Activated CD4-positive, alpha-beta T cell treated with anti-CD3 and anti-CD28 coated beads for 36 hours (primary cell): Measurements from ENCODE around the gene RRAGC. TPM values are rescaled to one million over a fixed set of nuclear protein-coding genes. Genes with fewer than 3 reads are reported as not detected.

Experiments used
- ATAC-seq: fragments of 200-7000 bp; cut with Tn5 transposase; one replicate; pipeline ENCODE4 v1.10.0; 2021; ENCODE audit warnings: mild to moderate bottlenecking, moderate library complexity
- CTCF ChIA-PET: fragments of 350-600 bp; sonication (Branson Sonifier 250); formaldehyde crosslinking; loops from one replicate; lab custom pipeline; 2021; ENCODE audit warnings: antibody characterized with exemption; lab: Charles Lee
- POLR2A ChIA-PET: fragments of 350-600 bp; sonication (Branson Sonifier 250); formaldehyde crosslinking; loops from one replicate; lab custom pipeline; 2021; ENCODE audit warnings: antibody characterized with exemption, inconsistent platforms; lab: Charles Lee
- DNase-seq: peaks from one replicate; pipeline ENCODE4 v3.0.0-alpha.2; 2020
- H3K27ac Mint-ChIP-seq: one replicate; pipeline ENCODE4 v1.8.0; 2021; ENCODE audit warnings: mixed read lengths
- H3K27me3 Mint-ChIP-seq: one replicate; pipeline ENCODE4 v1.8.0; 2021; ENCODE audit warnings: mixed read lengths
- H3K36me3 Mint-ChIP-seq: one replicate; pipeline ENCODE4 v1.8.0; 2021; ENCODE audit warnings: low read depth, mixed read lengths
- H3K4me1 Mint-ChIP-seq: one replicate; pipeline ENCODE4 v1.8.0; 2021; ENCODE audit warnings: mixed read lengths
- H3K4me3 Mint-ChIP-seq: one replicate; pipeline ENCODE4 v1.8.0; 2021; ENCODE audit warnings: mild to moderate bottlenecking, moderate library complexity, mixed read lengths
- H3K9me3 Mint-ChIP-seq: one replicate; pipeline ENCODE4 v1.8.0; 2021; ENCODE audit warnings: low read depth, mixed read lengths
- intact Hi-C, 2 experiments: fragments of 100-400 bp; cut with DNase I in 1 of 2; cut with micrococcal nuclease in 1 of 2; formaldehyde crosslinking; loops; one replicate each; pipeline versions ENCODE4 v1.14.2 to v1.15.1; 2022 to 2024; cut with DNase I, micrococcal nuclease
- total RNA-seq, 2 experiments: library from RNA; stranded (reverse); gene quantifications; one replicate each; pipeline ENCODE4 v1.2.3, GENCODE V29; 2021

RRAGC gene
- total RNA-seq, 2 experiments from 2014 or later = 15.8 to 19.0 TPM

DNA sequence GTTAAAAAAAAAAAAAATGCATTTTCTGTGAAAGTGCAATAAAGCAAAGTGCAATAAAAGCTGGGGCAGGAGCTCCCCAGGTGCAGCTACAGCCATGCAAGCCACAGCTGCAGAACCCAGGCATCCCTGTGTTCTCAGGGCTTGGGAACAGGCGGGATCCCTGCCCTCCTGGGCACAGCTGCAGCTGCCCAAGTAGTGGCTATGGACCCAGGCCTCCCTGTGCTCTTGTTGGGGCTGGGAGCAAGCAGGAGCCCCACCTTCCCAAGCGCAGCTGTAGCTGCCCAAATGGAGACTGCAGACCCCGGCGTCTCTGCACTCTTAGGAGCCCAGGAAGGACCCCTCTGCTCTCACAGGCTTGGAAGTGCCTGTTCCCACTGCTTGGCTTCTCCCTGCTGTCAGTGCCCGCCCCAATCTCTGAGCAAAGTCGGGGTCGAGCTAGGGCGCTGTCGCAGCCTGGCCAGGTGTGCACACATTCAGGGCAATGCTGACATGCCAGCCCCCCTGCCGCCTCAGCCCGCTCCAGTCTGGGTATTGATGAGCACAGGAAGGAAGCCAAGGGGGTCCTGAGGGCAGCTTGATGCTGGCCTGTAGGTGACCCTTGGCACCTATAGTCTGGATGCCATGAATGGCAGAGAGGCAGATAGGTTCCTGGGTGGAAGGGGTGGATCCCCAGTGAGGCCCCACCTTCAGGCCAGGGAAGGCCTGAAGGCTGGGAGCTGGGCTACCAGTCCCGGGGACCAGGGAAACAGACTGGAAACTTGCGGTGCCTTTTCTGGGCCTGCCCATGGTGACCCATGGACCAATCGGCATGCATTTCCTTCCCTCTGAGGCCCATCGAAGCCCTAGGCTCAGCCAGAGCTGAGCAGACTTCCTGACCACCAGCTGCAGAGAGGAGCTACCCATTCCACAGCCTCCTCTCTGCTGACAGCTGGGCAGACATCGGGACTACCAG lies 58.6 kb downstream of the RRAGC start:
- peaks cover 3% of the 10 kb centered on the region for H3K4me1 Mint-ChIP-seq
- DNase-seq (no peak), ATAC-seq (no peak)
- H3K36me3 Mint-ChIP-seq = no peaks in the 10 kb centered on the region
- no peaks in the 10 kb centered on the region for H3K9me3 Mint-ChIP-seq
- ChIA-PET CTCF (interaction anchor here (0.6 to 1.1 kb wide), 2 partner anchors 18 to 785 kb away, joined by 3 to 7 read pairs; no protein-coding TSS in a partner anchor), POLR2A (no interaction called here)
- H3K27me3 Mint-ChIP-seq = peaks cover 41% of the 10 kb centered on the region
- H3K4me3 Mint-ChIP-seq = no peak overlapping the region
- H3K27ac Mint-ChIP-seq = no peak overlapping the region
- intact Hi-C loops = no loop called here

DNA sequence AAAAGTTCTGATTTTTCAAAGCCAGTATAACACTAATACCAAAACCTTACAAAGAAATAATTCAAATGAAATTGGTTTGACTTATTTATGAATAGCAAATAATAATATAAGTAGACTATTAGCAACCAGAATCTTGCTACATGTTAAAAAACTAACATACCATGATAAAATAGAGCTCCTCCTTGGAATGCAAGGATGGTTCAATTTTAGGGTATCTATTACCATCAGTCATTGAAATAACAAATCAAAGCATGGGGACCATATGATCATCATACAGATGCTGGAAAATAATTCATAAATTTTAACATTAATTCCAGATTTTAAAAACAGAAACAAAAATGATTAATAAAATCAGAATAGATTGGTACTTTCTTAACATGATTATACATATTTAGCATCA lies 66.3 kb downstream of the RRAGC start:
- H3K36me3 Mint-ChIP-seq = no peaks in the 10 kb centered on the region
- peaks cover 46% of the 10 kb centered on the region for H3K27me3 Mint-ChIP-seq
- H3K9me3 Mint-ChIP-seq = peaks cover 14% of the 10 kb centered on the region
- intact Hi-C loops = no loop called here
- ChIA-PET CTCF (interaction anchor here (0.6 to 1.0 kb wide), 2 partner anchors 14 to 345 kb away, joined by 3 to 4 read pairs; no protein-coding TSS in a partner anchor), POLR2A (interaction anchor here (0.9 kb wide), 1 partner anchor 210 kb away, joined by 3 read pairs; no protein-coding TSS in a partner anchor)
- ATAC-seq = no peak
- DNase-seq = no peak
- H3K4me3 Mint-ChIP-seq = no peak overlapping the region
- no peak overlapping the region for H3K27ac Mint-ChIP-seq
- no peaks in the 10 kb centered on the region for H3K4me1 Mint-ChIP-seq

DNA sequence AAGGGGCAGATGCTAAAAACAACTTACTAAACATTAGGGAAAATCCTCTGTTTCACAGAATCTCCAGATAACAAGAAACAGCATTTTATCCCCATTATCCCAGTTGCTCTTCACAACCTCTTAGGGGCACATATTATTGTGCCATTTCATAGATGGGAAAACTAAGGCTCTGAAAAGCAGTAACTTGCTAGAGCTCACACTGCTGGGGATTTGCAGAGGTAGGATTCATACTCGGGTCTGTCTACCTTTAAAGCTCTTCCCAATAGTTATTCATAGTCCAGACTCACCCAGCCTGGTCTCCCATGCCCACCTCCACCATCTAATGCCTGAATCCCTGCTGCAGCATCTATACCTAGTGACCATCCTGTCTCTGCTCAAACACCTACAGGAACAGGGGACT lies 67.7 kb downstream of the RRAGC start:
- Mint-ChIP-seq H3K36me3 (no peaks in the 10 kb centered on the region), H3K4me3 (no peak overlapping the region), H3K9me3 (peaks cover 14% of the 10 kb centered on the region), H3K27me3 (peaks cover 56% of the 10 kb centered on the region), H3K27ac (no peak overlapping the region), H3K4me1 (no peaks in the 10 kb centered on the region)
- ChIA-PET CTCF (interaction anchor here (0.5 kb wide), 1 partner anchor 40 kb away, joined by 3 read pairs; no protein-coding TSS in a partner anchor), POLR2A (no interaction called here)
- no peak for DNase-seq
- intact Hi-C loops = no loop called here
- ATAC-seq = no peak

- H3K4me1 Mint-ChIP-seq = no peaks in the 10 kb centered on the region
- ATAC-seq = no peak
- intact Hi-C loops = no loop called here
These were observed 68.4 kb downstream of the RRAGC start for GRCh38 chr1:38791164-38791515.

DNA sequence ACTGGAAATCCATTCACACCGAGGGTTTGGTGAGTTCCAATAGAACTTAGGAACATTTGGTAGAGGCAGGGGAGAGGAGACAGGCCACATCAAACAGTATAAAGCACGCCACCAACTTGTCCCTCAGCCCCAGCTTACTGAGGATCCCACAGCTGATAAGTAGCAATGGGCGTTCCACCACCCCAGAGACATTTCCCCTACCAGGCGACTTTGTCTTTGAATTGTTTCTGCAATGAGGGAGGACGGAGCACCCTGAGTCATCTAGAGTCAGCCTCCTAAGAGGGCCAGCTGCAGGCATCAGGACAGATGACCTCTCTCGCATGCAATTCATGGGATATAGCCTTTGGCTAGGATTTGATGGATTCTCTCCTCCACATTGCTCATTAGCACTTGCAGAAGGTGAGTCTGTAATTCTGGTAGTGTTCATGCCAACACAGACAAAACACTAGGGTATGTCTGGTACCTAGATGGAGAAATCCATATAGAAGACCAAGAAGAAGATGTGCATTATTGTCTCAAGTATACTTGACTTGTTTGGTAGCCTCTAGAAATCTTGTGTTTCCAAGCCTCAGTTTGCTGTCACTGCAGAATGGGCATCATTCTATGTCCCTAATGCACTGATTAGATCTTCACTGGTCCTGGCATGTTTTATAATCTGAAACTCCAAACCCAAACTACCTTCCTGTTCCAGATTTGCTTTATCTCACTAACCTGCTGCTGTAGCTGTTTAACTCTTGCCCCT lies 69.0 kb downstream of the RRAGC start:
- Mint-ChIP-seq H3K4me1 (no peaks in the 10 kb centered on the region), H3K27ac (no peak overlapping the region), H3K27me3 (peaks cover 61% of the 10 kb centered on the region), H3K9me3 (peaks cover 14% of the 10 kb centered on the region), H3K4me3 (no peak overlapping the region), H3K36me3 (no peaks in the 10 kb centered on the region)
- intact Hi-C loops = no loop called here
- POLR2A ChIA-PET = no interaction called here
- DNase-seq = no peak
- no peak for ATAC-seq
- CTCF ChIA-PET = interaction anchor here (0.6 kb wide), 1 partner anchor 1048 kb away, joined by 3 read pairs; no protein-coding TSS in a partner anchor

More at GRCh38 chr1:38791164-38791515, 68.4 kb downstream of the RRAGC start:
- CTCF ChIA-PET = no interaction called here
- Mint-ChIP-seq H3K9me3 (peaks cover 14% of the 10 kb centered on the region), H3K4me3 (no peak overlapping the region), H3K27me3 (peaks cover 58% of the 10 kb centered on the region), H3K36me3 (no peaks in the 10 kb centered on the region), H3K27ac (no peak overlapping the region)
- no peak for DNase-seq
- POLR2A ChIA-PET = no interaction called here

- no peak overlapping the region for H3K27ac Mint-ChIP-seq
- no peaks in the 10 kb centered on the region for H3K36me3 Mint-ChIP-seq
- H3K27me3 Mint-ChIP-seq = peaks cover 59% of the 10 kb centered on the region
- CTCF ChIA-PET = interaction anchor here (0.5 to 1.1 kb wide), 2 partner anchors 17 to 44 kb away, joined by 3 to 4 read pairs; no protein-coding TSS in a partner anchor
- H3K9me3 Mint-ChIP-seq = peaks cover 14% of the 10 kb centered on the region
- H3K4me3 Mint-ChIP-seq = no peak overlapping the region
- no peaks in the 10 kb centered on the region for H3K4me1 Mint-ChIP-seq
- intact Hi-C loops = no loop called here
- POLR2A ChIA-PET = no interaction called here
- ATAC-seq (no peak), DNase-seq (no peak)
These were observed 69.9 kb downstream of the RRAGC start for GRCh38 chr1:38789498-38790169.

DNA sequence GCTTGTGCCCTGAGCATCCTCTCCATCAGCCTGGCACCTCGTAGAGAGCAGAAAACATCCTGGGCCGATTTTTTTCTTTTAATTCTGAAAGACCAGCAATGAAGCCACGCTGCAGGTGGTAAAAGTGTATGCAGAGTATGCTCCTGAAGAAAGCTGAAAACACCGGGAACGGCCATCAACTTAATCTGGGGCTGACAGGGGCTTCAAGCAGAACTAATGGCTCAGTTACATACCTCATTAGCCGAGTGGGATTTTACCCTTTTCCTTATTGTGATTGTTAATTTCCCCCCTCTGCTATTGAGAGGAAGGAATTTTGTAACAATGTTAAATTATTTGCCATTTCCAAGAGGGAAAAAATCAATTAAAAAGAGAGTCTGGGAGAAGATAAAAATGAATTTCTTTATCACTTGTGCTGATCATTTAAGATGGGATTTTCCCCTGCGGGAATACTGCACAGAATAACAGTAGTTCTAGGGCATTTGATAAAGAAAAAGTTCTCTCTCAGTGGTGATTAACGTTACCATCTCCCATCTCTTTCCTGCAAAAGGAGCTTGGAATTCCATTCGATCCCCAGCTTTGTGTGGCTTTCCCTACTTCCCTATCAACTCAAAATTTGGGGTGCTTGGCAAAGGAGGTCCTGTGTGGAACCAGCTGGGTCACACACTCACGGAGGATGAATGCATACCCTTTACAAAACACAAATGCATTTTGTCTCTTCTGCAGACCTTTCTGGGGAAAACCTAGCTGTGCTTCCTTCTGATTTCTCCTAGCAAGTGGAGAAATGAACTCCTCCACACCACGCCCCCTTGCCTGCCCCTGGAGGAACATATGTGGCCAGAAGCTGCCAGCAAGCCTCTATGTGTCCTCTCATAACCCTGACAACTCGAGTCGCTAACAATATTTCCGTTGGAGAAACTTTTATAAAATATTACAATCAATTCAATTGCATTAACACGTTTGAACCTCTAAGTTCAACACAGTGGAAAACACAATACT lies 70.9 kb downstream of the RRAGC start:
- no peak for DNase-seq
- Mint-ChIP-seq H3K36me3 (no peaks in the 10 kb centered on the region), H3K27ac (no peak overlapping the region), H3K9me3 (peaks cover 5% of the 10 kb centered on the region), H3K4me1 (no peaks in the 10 kb centered on the region), H3K4me3 (no peak overlapping the region), H3K27me3 (peaks cover 63% of the 10 kb centered on the region)
- ChIA-PET POLR2A (no interaction called here), CTCF (interaction anchor here (1.1 kb wide), 1 partner anchor 18 kb away, joined by 3 read pairs; no protein-coding TSS in a partner anchor)
- ATAC-seq = no peak
- intact Hi-C loops = no loop called here

Other genes starting within 250 kb of the RRAGC start
- 10 to 100 TPM; 44.4 to 46.8 TPM for gene MYCBP, start 13.6 kb upstream of the RRAGC start, total RNA-seq
- gene GJA9, start 21.8 kb upstream of the RRAGC start, total RNA-seq = not detected
- gene RHBDL2, start 82.1 kb upstream of the RRAGC start, total RNA-seq = not detected
- 10 to 100 TPM; 65.7 to 86.0 TPM for gene AKIRIN1, start 131.5 kb upstream of the RRAGC start, total RNA-seq
- gene NDUFS5, start 166.6 kb upstream of the RRAGC start, total RNA-seq = 100 to 1,000 TPM; 150 to 220 TPM